Left kidney (tissue), 2 donors: ENCODE data around the gene PCSK1N. TPM values are rescaled to one million over a fixed set of nuclear protein-coding genes. Genes with fewer than 3 reads are reported as not detected.

Source experiments
- DNase-seq: peaks from one replicate; pipeline ENCODE4 v3.0.0-alpha.2; 2013
- polyA plus RNA-seq: library from polyadenylated mRNA; unstranded; fragments of 120-200 nt; gene quantifications from one replicate; pipeline ENCODE4 v1.2.1, GENCODE V29; 2013; ENCODE audit not compliant: insufficient read length

PCSK1N gene
- polyA plus RNA-seq, 1 donor = 11.5 TPM

DNA sequence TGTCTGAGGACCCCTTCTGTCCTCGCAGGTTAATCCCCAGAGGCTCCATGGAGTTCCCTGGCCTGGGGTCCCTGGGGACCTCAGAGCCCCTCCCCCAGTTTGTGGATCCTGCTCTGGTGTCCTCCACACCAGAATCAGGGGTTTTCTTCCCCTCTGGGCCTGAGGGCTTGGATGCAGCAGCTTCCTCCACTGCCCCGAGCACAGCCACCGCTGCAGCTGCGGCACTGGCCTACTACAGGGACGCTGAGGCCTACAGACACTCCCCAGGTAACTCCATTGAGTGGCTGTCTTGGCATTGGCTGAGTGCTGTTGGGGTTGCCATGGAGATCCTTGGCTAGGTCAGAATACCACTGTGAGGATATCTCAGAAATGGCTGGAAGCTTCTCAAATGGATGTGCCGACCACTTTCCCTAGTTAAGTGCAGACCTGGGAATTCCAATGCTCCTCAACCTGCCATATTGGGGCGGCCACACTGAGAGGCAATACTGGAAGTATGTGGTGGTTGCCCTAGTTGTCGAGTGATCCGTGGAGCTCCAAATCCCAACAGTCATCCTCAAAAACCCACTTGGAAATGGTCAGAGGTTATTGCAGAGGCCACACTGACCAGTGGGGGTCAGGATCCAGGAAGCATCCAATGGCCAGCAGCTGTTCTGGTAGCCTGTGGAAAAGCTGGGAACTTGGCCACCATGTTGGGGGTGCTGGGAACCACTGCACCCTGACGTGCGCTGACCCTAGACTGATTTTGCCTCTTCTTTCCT is 44.2 kb downstream of the PCSK1N start:
- DNase-seq = no peak

DNA sequence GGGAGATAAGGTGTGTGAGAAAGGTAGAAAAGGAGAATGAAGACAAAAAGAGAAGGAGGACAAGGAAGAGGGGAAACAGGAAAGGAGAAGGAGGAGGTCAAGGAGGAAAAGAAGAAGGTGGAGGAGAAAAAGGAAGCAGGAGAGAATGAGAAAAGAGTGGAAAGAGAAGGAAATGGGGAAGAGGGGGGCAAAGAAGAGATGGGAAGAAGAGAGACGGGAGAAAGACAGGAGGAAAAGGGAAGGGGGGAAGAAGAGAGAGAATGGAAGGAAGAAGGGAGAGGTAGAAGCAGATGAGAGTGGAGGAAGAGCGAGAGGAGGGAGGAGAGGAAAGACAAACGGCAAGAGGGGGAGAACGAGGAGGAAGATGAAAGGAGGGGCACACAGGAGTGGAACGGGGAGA is 44.9 kb downstream of the PCSK1N start:
- no peak for DNase-seq

DNA sequence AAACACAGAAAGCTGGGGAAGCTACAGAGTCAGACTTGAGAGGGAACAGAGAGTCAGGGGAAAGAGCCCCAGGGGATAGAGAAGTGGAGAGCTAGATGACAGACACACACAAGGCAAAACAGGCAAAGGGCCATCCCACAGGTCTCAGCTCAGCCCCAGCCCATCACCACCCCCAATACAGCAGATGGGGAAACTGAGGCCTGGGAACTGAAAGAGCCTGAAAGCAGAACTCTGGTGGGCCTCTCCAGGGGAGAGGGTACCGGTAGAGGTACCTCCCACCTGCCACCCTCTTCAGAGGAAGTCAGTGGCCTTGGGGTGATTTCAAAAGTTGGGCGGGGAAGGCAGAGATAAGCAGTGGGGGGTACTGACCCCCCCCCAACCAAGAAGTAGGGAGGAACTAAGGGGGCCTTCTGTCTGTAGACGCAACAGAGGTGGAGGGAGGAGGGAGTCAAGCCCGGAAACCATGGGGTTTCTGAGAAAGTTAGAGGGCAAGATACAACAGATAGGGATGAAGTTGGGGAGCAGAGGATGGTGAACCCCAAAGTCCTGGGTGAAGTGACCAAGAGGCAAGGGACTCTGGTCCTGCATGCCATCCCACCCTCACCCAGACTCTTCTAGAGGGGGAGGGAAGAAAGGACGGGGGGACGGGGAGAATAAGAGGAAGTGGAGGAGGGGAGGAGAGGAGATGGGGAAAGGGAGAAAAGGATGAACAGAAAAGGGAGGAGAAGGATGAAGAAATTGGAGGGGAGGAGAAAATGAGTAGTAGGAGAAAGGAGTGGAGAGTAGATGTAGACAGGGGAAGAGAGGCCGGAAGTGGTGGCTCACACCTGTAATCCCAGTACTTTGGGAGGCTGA is 45.8 kb downstream of the PCSK1N start:
- no peak for DNase-seq

DNA sequence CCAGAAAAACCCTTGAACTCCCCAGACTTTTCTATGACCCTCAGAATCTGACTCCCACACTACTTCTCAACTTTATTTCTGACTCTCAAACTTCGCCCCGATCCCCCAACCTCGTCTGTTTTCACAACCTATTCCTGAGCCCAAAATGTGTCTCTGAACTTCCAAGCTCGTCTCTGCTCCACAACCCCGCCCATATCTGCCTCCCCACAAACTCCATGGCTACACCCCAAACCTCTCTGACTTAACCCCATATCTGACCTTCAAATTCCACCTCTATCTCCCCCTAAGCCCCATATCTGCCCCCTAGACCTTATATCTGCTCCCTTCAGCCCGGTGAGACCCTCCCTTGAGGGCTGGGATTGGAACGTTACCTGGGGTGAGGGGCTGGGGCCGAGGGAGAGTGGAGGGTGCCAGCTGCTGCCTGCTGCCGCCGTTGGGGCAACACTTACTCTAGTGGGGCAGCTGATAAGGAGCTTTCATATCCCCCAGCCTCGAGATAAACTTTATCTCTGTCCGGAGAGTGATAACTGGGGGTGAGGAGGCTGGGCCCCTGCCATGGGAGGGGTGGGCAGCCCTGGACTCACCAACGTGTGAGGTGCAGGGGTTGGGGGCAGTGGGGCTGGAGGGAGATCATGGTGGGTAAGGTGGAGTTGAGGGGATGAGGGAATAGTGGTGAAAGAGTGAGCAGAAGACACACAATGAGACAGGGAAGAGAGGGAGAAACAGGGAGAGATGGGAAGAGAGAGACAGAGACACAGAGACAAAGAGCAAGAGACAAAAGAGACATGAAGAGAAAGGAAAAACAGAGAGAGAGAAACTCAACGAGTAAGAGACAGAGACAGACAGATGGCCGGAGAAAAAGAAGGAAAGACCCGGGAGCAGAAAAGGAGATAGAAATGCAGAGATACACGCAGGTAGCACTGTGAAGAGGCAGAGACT is 47.6 kb downstream of the PCSK1N start:
- DNase-seq = no peak

DNA sequence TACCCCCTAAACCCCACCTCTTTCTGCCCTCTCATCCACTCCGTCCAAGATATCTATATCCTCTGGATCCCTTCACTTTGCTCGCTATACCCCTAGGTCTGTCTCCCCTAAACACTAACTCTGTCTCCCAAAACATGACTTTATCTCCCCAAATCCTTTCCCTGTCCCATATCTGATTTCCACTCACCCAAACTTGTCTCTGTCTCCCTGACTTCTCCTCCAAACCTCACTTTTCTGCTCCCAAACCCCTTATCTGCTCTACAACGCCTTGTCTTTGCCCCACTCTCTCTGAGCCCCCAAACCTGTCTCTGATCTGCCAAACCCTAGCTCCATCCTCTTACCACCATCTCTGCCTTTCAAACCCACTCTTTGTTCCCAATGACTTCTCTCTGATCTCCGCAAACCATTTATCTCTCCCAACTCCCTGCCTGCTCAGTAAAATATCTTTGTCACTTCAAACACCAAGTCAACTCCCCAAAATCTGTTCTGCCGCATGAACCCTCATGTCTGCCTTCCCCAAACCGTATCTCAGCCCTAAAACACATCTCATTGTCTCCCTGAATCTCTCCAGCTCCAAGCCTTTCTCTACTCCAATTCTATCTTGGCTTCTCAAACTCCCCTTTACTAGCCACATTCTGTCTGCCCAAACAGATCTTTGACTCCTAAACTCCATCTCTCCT is 48.4 kb downstream of the PCSK1N start:
- no peak for DNase-seq

DNA sequence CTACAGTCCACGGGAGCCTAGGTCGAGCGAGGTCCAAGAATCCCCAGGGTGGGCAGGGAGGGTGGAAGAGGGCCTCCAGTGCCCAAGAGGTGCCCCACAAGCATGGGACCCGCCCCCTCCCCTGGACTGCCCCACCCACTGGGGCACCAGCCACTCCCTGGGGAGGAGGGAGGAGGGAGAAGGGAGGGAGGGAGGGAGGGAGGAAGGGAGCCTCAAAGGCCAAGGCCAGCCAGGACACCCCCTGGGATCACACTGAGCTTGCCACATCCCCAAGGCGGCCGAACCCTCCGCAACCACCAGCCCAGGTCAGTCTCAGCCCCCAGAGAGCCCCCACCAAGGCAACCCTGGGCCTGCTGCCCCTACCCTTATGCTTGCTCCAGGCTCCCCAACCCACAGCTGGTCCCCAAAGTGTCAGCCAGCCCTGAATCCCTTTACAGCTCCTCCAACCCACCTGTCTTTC is 49.0 kb downstream of the PCSK1N start, which contains the start of gene GATA1:
Gene GATA1 (plus strand): TSS at position 250 of the 460 bp plus-strand sequence. CDS start 4,520 bp downstream, outside the sequence.
- DNase-seq = no peak

DNA sequence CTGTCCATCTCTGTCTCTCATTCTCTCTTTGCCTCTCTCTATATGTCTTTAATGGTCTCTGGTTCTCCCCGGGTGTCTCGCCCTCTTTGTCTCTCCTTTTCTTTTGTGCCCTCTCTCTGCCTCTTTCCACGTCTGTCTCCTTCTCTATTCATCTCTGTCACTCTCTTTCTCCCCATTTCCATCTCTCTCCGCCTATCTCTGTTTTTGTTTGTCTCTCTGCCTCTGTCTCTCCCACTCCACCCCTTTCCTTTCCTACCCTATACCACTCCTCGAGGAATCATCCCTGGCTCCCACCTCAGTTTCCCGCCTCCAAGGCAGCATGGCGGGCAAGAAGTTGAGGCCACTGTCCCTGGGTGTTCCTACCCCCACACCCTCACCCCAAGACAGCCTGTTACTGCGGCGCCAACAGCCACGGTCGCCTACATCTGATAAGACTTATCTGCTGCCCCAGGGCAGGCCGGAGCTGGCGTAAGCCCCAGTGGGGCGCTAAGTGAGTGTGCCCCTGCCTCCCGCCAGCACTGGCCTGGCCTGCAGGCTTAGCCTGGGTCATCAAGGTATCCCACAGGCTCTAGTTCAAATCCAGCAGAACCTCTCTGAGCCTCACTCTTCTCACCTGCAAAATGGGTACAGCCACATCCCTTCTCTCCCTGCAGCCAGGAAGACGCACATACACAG is 49.7 kb downstream of the PCSK1N start:
- DNase-seq = no peak

DNA sequence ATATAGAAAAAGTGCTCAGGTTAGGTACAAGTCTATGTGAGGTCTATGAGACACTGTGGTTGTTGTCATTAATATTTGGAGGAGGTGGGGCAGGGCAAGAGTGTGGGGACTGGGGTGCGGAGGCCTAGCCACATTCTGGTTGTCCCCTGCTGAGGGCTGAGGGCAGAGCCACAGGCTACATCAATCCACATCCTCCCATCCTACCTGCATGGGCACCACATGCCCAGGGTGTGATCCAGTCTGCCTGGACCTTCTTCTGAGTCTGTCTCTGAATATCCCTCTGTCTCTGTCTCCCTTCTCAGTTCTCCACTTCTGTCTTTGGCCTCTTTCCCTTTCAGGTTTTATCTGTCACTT is 50.2 kb downstream of the PCSK1N start:
- no peak for DNase-seq

DNA sequence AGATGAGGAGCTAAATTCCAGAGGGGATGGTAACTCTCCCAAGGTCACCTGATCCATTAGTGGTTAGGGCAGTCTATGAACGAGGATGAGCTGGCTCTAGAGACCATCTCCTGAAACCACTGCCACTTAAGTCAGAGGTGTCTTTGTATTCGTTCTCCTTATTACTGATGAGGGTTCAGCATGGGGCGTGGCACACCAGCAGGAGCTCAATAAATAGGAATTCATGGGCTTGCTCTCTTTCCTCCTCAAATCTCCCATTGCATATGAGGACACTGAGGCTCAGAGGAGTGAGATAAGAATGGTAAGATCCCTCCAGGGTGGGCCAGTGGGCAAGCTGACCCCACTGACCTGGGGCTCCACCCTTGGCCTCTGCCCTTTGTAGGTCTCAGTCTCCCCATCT is 50.7 kb downstream of the PCSK1N start:
- DNase-seq = no peak

DNA sequence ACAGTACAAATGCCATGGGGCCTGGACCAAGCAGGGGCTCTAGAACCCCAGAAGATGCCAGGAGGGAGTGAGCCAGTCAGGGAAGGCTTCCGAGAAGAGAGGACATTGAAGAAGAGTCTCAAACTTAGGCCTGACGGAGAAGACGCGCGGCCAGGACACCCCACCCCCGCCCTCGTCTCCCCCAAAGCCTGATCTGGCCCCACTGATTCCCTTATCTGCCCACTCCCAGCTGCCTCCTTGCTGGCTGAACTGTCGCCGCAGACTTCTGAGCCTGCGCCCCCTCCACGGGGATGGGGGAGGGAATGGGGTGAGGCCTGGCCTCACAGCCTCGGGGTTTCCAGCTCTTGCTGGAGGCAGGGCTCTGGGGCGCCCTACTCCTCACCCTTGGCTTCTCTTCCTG is 52.6 kb downstream of the PCSK1N start:
- DNase-seq = no peak

DNA sequence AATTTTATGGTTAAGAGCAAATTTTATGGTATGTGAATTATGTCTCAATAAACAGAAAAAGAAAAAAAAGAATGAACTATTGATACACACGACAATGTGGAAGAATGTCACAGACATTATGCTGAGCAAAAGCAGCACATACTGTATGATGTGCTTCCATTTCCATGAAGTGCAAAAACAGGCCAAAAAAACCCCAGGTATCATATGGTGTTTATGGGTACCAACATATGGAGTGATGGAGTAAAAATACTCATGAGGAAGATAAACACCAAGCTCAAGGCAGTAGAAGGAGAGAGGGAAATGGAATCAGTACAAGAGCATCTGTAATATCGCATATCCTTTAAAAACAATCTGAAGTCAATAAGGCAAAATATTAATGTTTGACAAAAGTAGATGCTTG is 53.2 kb downstream of the PCSK1N start:
- DNase-seq = no peak

DNA sequence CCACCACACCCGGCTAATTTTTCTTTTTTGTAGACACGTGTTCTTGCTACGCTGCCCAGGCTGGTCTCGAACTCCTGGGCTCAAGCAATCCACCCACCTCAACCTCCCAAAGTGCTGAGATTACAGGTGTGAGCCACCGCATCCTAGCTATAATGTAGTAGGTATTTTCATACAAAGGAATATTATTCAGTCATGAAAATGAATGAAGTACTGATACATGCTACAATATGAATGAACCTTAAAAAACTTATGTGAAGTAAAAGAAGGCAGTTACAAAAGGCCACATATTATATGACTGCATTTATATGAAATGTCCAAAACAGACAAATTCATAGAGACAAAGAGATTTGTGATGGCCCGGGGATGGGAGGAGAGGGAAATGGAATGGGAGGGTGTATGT is 53.7 kb downstream of the PCSK1N start:
- no peak for DNase-seq

Other genes starting within 250 kb of the PCSK1N start
- 116 TPM for gene WDR13, start 238.1 kb downstream of the PCSK1N start, polyA plus RNA-seq
- 2.6 TPM for gene WAS, start 151.8 kb downstream of the PCSK1N start, polyA plus RNA-seq
- gene SUV39H1, start 138.9 kb downstream of the PCSK1N start, polyA plus RNA-seq = 8.0 TPM
- 0.81 TPM for gene GLOD5, start 73.9 kb downstream of the PCSK1N start, polyA plus RNA-seq
- gene GATA1, start 49.0 kb downstream of the PCSK1N start, polyA plus RNA-seq = 0.48 TPM
- 206 TPM for gene HDAC6, start 33.5 kb downstream of the PCSK1N start, polyA plus RNA-seq
- not detected for gene ERAS, start 9.1 kb downstream of the PCSK1N start, polyA plus RNA-seq
- 33.7 TPM for gene TIMM17B, start 62.2 kb upstream of the PCSK1N start, polyA plus RNA-seq
- gene PQBP1, start 62.3 kb upstream of the PCSK1N start, polyA plus RNA-seq = 75.5 TPM
- gene SLC35A2, start 76.0 kb upstream of the PCSK1N start, polyA plus RNA-seq = 27.2 TPM
- gene PIM2, start 83.4 kb upstream of the PCSK1N start, polyA plus RNA-seq = 6.6 TPM
- 67.2 TPM for gene OTUD5, start 122.0 kb upstream of the PCSK1N start, polyA plus RNA-seq
- gene KCND1, start 136.2 kb upstream of the PCSK1N start, polyA plus RNA-seq = 3.1 TPM
- 72.9 TPM for gene GRIPAP1, start 166.7 kb upstream of the PCSK1N start, polyA plus RNA-seq
- 32.2 TPM for gene TFE3, start 207.7 kb upstream of the PCSK1N start, polyA plus RNA-seq
- 11.7 TPM for gene CCDC120, start 223.4 kb upstream of the PCSK1N start, polyA plus RNA-seq
- 32.1 TPM for gene PRAF2, start 238.4 kb upstream of the PCSK1N start, polyA plus RNA-seq
- gene WDR45, start 244.3 kb upstream of the PCSK1N start, polyA plus RNA-seq = 57.9 TPM